H1 (cell line): ENCODE data around the gene R3HCC1L. TPM values are rescaled to one million over a fixed set of nuclear protein-coding genes. Genes with fewer than 3 reads are reported as not detected.

Experiments used
- CTCF ChIA-PET: fragments of 300-600 bp; sonication (Branson Sonifier 250); formaldehyde crosslinking; loops from one replicate; lab custom pipeline; 2021; ENCODE audit not compliant: partially characterized antibody; lab: Charles Lee
- POLR2A ChIA-PET: fragments of 300-600 bp; sonication (Branson Sonifier 250); formaldehyde crosslinking; loops from one replicate; lab custom pipeline; 2021; ENCODE audit warnings: inconsistent platforms; ENCODE audit not compliant: partially characterized antibody; lab: Charles Lee
- DNase-seq, 2 experiments: peaks; one replicate each; pipeline versions ENCODE4 v3.0.0 to v3.0.0-alpha.2; 2010 to 2022; ENCODE audit warnings: low spot score in 2 of 2, low read depth in 1 of 2, mixed read lengths in 1 of 2
- FAIRE-seq: peaks from 2 replicates; lab custom pipeline; 2011; peaks lifted over from hg19 to GRCh38; lab: Jason Lieb, UNC
- H2AFZ ChIP-seq: 2 replicates; pipeline ENCODE4 v1.8.1; 2012; ENCODE audit warnings: low read length, inconsistent platforms
- H2AK5ac ChIP-seq: 2 replicates; pipeline ENCODE4 v1.6.1; 2013; ENCODE audit warnings: low read depth, low read length
- H2BK120ac ChIP-seq: replicated peaks from 2 replicates; pipeline ENCODE3; 2013; ENCODE audit warnings: low read depth, low read length, inconsistent platforms
- H2BK12ac ChIP-seq: 2 replicates; pipeline ENCODE4 v1.6.1; 2013; ENCODE audit warnings: low read depth, low read length
- H2BK15ac ChIP-seq: 2 replicates; pipeline ENCODE4 v1.6.1; 2013; ENCODE audit warnings: low read length
- H2BK20ac ChIP-seq: 2 replicates; pipeline ENCODE4 v1.6.1; 2013; ENCODE audit warnings: low read length
- H2BK5ac ChIP-seq: 2 replicates; pipeline ENCODE4 v1.6.1; 2013; ENCODE audit warnings: low read depth, low read length
- H3K14ac ChIP-seq: 2 replicates; pipeline ENCODE4 v1.6.1; 2013; ENCODE audit warnings: inconsistent platforms; ENCODE audit not compliant: insufficient read length
- H3K18ac ChIP-seq: 2 replicates; pipeline ENCODE4 v1.6.1; 2013; ENCODE audit warnings: low read length; ENCODE audit errors: extremely low read depth
- H3K23ac ChIP-seq: 2 replicates; pipeline ENCODE4 v1.6.1; 2013; ENCODE audit warnings: inconsistent platforms; ENCODE audit not compliant: insufficient read length
- H3K23me2 ChIP-seq: 2 replicates; pipeline ENCODE4 v1.6.1; 2013; ENCODE audit warnings: low read depth, low read length
- H3K27ac ChIP-seq: 2 replicates; pipeline ENCODE4 v1.6.1; 2011; ENCODE audit warnings: low read depth, low read length, inconsistent platforms
- H3K27me3 ChIP-seq, 4 experiments: replicated peaks in 1 of 4; 1 replicate in 1 of 4; 2 replicates in 3 of 4; pipeline versions ENCODE4 v1.6.1 to v1.8.1; 2011 to 2013; ENCODE audit warnings: low read length in 3 of 4, mild to moderate bottlenecking in 3 of 4, inconsistent platforms in 2 of 4, mixed read lengths in 2 of 4, moderate library complexity in 1 of 4; ENCODE audit not compliant: control insufficient read depth in 3 of 4, insufficient read depth in 3 of 4; ENCODE audit errors: extremely low read depth in 1 of 4
- H3K36me3 ChIP-seq, 4 experiments: 2 replicates each; pipeline versions ENCODE4 v1.6.1 to v1.8.1; 2011 to 2013; ENCODE audit warnings: mild to moderate bottlenecking in 4 of 4, low read length in 3 of 4, moderate library complexity in 2 of 4, control low read depth in 1 of 4, inconsistent platforms in 1 of 4; ENCODE audit not compliant: insufficient read depth in 4 of 4, control insufficient read depth in 2 of 4
- H3K4ac ChIP-seq: replicated peaks from 2 replicates; pipeline ENCODE3; 2013; ENCODE audit warnings: low read length, low read depth, mixed read lengths, inconsistent platforms; ENCODE audit not compliant: insufficient read length
- H3K4me1 ChIP-seq, 4 experiments: replicated peaks in 1 of 4; 1 replicate in 1 of 4; 2 replicates in 3 of 4; pipeline versions ENCODE4 v1.6.1 to v1.8.1; 2011 to 2013; ENCODE audit warnings: low read length in 3 of 4, inconsistent platforms in 2 of 4, mixed read lengths in 1 of 4; ENCODE audit not compliant: insufficient read depth in 4 of 4, control insufficient read depth in 3 of 4
- H3K4me2 ChIP-seq, 2 experiments: 2 replicates each; pipeline versions ENCODE4 v1.6.1 to v1.8.1; 2011 to 2013; ENCODE audit warnings: low read depth in 2 of 2, low read length in 2 of 2, control low read depth in 1 of 2, inconsistent platforms in 1 of 2, mild to moderate bottlenecking in 1 of 2; ENCODE audit not compliant: insufficient read depth in 1 of 2
- H3K4me3 ChIP-seq, 4 experiments: fragments of 200-600, 300-600 bp in 1 of 4; sonication (generic), shearing (Covaris generic), sonication (Bioruptor Twin) in 1 of 4; 2 replicates each; pipeline versions ENCODE4 v1.5.1 to v1.8.1; 2011 to 2016; ENCODE audit warnings: low read length in 4 of 4, low read depth in 3 of 4, control low read depth in 2 of 4, inconsistent platforms in 2 of 4, mild to moderate bottlenecking in 2 of 4, mixed read lengths in 1 of 4, moderate library complexity in 1 of 4; ENCODE audit not compliant: insufficient read depth in 2 of 4; ENCODE audit errors: extremely low read depth in 1 of 4
- H3K56ac ChIP-seq: replicated peaks from 2 replicates; pipeline ENCODE3; 2013; ENCODE audit warnings: low read depth, mild to moderate bottlenecking, mixed read lengths, low read length, inconsistent platforms; ENCODE audit not compliant: insufficient read length
- H3K79me1 ChIP-seq: 2 replicates; pipeline ENCODE4 v1.6.1; 2013; ENCODE audit warnings: low read depth, low read length, control low read depth
- H3K79me2 ChIP-seq, 2 experiments: 2 replicates each; pipeline versions ENCODE4 v1.6.1 to v1.8.1; 2012 to 2013; ENCODE audit warnings: low read length in 2 of 2, mild to moderate bottlenecking in 2 of 2, inconsistent platforms in 1 of 2; ENCODE audit not compliant: insufficient read depth in 2 of 2, control insufficient read depth in 1 of 2
- H3K9ac ChIP-seq, 4 experiments: replicated peaks in 1 of 4; 1 replicate in 1 of 4; 2 replicates in 3 of 4; pipeline versions ENCODE4 v1.6.1 to v1.8.1; 2011 to 2013; ENCODE audit warnings: low read depth in 3 of 4, low read length in 3 of 4, control low read depth in 2 of 4, mild to moderate bottlenecking in 2 of 4, moderate library complexity in 2 of 4, inconsistent platforms in 1 of 4; ENCODE audit errors: extremely low read depth in 1 of 4
- H3K9me3 ChIP-seq, 2 experiments: 2 replicates each; pipeline versions ENCODE4 v1.6.1 to v1.8.1; 2012 to 2013; ENCODE audit warnings: mild to moderate bottlenecking in 2 of 2, moderate library complexity in 2 of 2, control low read depth in 1 of 2, inconsistent platforms in 1 of 2, low read depth in 1 of 2, low read length in 1 of 2, mixed read lengths in 1 of 2; ENCODE audit not compliant: insufficient read depth in 2 of 2
- H4K20me1 ChIP-seq, 2 experiments: replicated peaks in 1 of 2; 2 replicates each; pipeline versions ENCODE3 to v1.8.1; 2011 to 2013; ENCODE audit warnings: inconsistent platforms in 2 of 2, low read length in 2 of 2, mild to moderate bottlenecking in 1 of 2; ENCODE audit not compliant: insufficient read depth in 2 of 2, control insufficient read depth in 1 of 2
- H4K5ac ChIP-seq: 2 replicates; pipeline ENCODE4 v1.6.1; 2013; ENCODE audit warnings: low read length, low read depth, mixed read lengths, inconsistent platforms; ENCODE audit not compliant: insufficient read length
- H4K8ac ChIP-seq: 2 replicates; pipeline ENCODE4 v1.8.0; 2013; ENCODE audit warnings: mild to moderate bottlenecking, moderate library complexity, low read length, inconsistent platforms; ENCODE audit not compliant: insufficient read depth; ENCODE audit errors: extremely low read depth
- H4K91ac ChIP-seq: replicated peaks from 2 replicates; pipeline ENCODE3; 2013; ENCODE audit warnings: low read length, mixed read lengths, inconsistent platforms; ENCODE audit not compliant: insufficient read length
- EGR1 ChIP-seq: IDR thresholded peaks from 2 replicates; pipeline ENCODE4 v1.6.1; 2011; ENCODE audit warnings: low read depth, low read length, borderline replicate concordance
- HDAC6 ChIP-seq: IDR thresholded peaks from one replicate; pipeline ENCODE4 v1.7.1; 2012; ENCODE audit warnings: low read depth, mild to moderate bottlenecking, inconsistent platforms, low read length, moderate library complexity
- KDM1A ChIP-seq: fragments of 200-600, 300-600 bp; sonication (generic); IDR thresholded peaks from 2 replicates; pipeline ENCODE4 v1.7.1; 2016; ENCODE audit warnings: mild to moderate bottlenecking, low read length, borderline replicate concordance
- WGBS, 2 experiments: shearing (Covaris generic) in 1 of 2; methylation state at CpG; one replicate each; pipeline versions ENCODE4 v1.1.6 to v1.1.7; 2013 to 2015; ENCODE audit warnings: low lambda C conversion rate in 2 of 2, mixed read lengths in 2 of 2, inconsistent platforms in 1 of 2, low coverage in 1 of 2, missing lambda C conversion rate in 1 of 2; ENCODE audit not compliant: insufficient replicate concordance in 2 of 2, insufficient coverage in 1 of 2, insufficient read length in 1 of 2; ENCODE audit errors: extremely low coverage in 1 of 2, missing lambda C conversion rate in 1 of 2; 5-methylcytosine and 5-hydroxymethylcytosine counted together
- polyA plus RNA-seq, 7 experiments: library from polyadenylated mRNA; depleted of rRNA in 3 of 7; stranded (reverse) in 5 of 7; unstranded in 2 of 7; fragments of >200 nt in 5 of 7; fragments of 200-250 nt in 2 of 7; gene quantifications; 1 replicate in 5 of 7; 2 replicates in 1 of 7; 4 replicates in 1 of 7; pipeline versions ENCODE4 v1.2.1 to v1.2.3, GENCODE V29; 2011 to 2013; ENCODE audit warnings: missing spikeins in 2 of 7, mixed read lengths in 2 of 7
- total RNA-seq: library from RNA; stranded (reverse); fragmentation: NEBNext Ultra II Directional; extraction: Animal tissue kit (Norgen Biotek cat#: 25700); gene quantifications from 2 replicates; pipeline ENCODE4 v1.2.1, GENCODE V29; 2021

The R3HCC1L gene
- total and polyA plus RNA-seq, 2 of the 8 experiments (the other 6 are each of a cell fraction or from before 2014, with no cell fraction given), result 6.9 to 13.9 TPM

DNA sequence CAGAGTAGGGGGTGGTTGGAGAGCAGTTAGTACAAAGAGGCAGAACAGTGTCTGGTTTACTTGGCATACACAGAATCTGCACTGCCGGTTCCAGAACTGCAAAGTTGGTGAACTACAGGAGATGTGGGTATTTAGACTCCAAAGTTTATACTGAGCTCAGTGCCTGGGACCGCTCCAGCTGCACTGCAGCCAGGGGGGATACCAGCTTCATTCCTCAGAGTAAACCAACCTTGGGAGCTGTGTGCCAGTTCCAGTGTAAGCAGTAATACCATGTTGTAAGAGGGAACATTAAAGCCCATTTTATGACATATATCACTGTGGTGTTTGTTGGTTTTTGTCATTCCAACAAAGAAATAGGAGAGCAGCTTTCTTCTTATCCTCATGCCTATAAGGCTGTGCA lies 110.1 kb downstream of the R3HCC1L start:
- Histone ChIP-seq H4K8ac (no peak overlapping the region), H3K27ac (no peak overlapping the region), H3K56ac (no peak overlapping the region), H3K4ac (no peak overlapping the region), H3K4me2 (no peak overlapping the region), H2BK20ac (no peak overlapping the region), H2BK12ac (no peak overlapping the region), H3K4me3 (no peak overlapping the region), H3K36me3 (peaks cover 0 to 15% (median 8%) of the 10 kb centered on the region in 4 experiments; a peak in 6 of 8 replicates), H3K9ac (no peak overlapping the region), H2AK5ac (no peak overlapping the region), H2BK15ac (no peak overlapping the region), H4K91ac (no peak overlapping the region), H3K23ac (no peak overlapping the region), H2BK120ac (no peak overlapping the region), H3K9me3 (no peaks in the 10 kb centered on the region), H3K79me1 (no peaks in the 10 kb centered on the region), H3K79me2 (no peaks in the 10 kb centered on the region), H3K18ac (no peak overlapping the region), H4K5ac (no peak overlapping the region), H3K4me1 (no peaks in the 10 kb centered on the region), H2BK5ac (no peak overlapping the region), H3K27me3 (no peaks in the 10 kb centered on the region), H3K23me2 (no peaks in the 10 kb centered on the region), H3K14ac (no peak overlapping the region), H4K20me1 (no peaks in the 10 kb centered on the region), H2AFZ (no peak overlapping the region)
- TF ChIP-seq EGR1, result no peak
- TF ChIP-seq HDAC6, result no peak
- TF ChIP-seq KDM1A, result no peak
- no peak for DNase-seq
- POLR2A ChIA-PET, result no interaction called here
- CTCF ChIA-PET, result interaction anchor here (1.0 to 6.6 kb wide), 3 partner anchors 27 to 65 kb away, joined by 3 to 44 read pairs (median 3); no protein-coding TSS in a partner anchor
- 91% methylated on average over 2 of the region's 2 CpGs; no CpG with 5 or more reads in 1 of the 2 experiments for WGBS, 2 experiments
- FAIRE-seq, result no peak
